Measurements from ENCODE around the gene TENM3. TPM values are rescaled to one million over a fixed set of nuclear protein-coding genes. Genes with fewer than 3 reads are reported as not detected.

The TENM3 gene
- total RNA-seq, 2 experiments from 2014 or later: not detected

DNA sequence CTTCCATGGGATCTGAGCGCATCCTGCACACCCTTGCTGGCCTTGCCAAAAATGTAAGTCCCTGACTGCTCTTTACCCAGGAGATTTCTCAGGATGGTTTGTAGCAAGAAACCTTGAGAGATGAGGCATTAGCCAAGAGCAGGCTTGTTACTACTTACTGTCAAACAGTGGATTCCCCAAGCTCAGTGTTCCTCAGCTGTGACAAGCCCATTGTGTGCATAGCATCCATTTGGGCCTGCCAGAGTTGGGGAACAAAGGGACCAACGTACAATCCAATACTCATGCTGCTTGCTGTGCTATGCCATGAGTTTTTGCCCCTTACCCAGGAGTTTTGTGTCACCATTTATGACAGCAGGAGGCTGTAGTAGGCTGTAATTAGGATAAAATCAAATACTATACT lies 267.6 kb downstream of the TENM3 start:
- Histone ChIP-seq H3K9me3 (ENCODE audit: low read length) (no peaks in the 10 kb centered on the region), H3K36me3 (ENCODE audit: insufficient read depth, low read length) (no peaks in the 10 kb centered on the region), H4K20me1 (ENCODE audit: insufficient read depth, low read length) (no peaks in the 10 kb centered on the region), H3K79me2 (ENCODE audit: insufficient read depth, low read depth, low read length) (no peaks in the 10 kb centered on the region), H3K4me1 (ENCODE audit: insufficient read depth, low read length, poor library complexity, severe bottlenecking) (no peaks in the 10 kb centered on the region), H3K4me3 (ENCODE audit: low read depth, low read length, poor library complexity, severe bottlenecking) (no peak overlapping the region), H3K4me2 (ENCODE audit: low read length) (no peak overlapping the region), H2AFZ (ENCODE audit: low read length) (no peak overlapping the region), H3K9me2 (ENCODE audit: insufficient read depth, low read length) (no peaks in the 10 kb centered on the region), H3K27ac (ENCODE audit: low read depth, low read length, poor library complexity, severe bottlenecking) (no peak overlapping the region)
- intact Hi-C loops (cut with micrococcal nuclease; ENCODE audit: unreplicated experiment): no loop called here
- ChIA-PET CTCF (ENCODE audit: unreplicated experiment) (no interaction called here), POLR2A (no interaction called here)
- no peak for DNase-seq (ENCODE audit: low spot score)
- no TSS peak for BruUV-seq (replicated peaks)
- TF ChIP-seq, protein P1, sequence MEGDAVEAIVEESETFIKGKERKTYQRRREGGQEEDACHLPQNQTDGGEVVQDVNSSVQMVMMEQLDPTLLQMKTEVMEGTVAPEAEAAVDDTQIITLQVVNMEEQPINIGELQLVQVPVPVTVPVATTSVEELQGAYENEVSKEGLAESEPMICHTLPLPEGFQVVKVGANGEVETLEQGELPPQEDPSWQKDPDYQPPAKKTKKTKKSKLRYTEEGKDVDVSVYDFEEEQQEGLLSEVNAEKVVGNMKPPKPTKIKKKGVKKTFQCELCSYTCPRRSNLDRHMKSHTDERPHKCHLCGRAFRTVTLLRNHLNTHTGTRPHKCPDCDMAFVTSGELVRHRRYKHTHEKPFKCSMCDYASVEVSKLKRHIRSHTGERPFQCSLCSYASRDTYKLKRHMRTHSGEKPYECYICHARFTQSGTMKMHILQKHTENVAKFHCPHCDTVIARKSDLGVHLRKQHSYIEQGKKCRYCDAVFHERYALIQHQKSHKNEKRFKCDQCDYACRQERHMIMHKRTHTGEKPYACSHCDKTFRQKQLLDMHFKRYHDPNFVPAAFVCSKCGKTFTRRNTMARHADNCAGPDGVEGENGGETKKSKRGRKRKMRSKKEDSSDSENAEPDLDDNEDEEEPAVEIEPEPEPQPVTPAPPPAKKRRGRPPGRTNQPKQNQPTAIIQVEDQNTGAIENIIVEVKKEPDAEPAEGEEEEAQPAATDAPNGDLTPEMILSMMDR (conservative IDR thresholded peaks at IDR 0.05; ENCODE audit: low read length): no peak

DNA sequence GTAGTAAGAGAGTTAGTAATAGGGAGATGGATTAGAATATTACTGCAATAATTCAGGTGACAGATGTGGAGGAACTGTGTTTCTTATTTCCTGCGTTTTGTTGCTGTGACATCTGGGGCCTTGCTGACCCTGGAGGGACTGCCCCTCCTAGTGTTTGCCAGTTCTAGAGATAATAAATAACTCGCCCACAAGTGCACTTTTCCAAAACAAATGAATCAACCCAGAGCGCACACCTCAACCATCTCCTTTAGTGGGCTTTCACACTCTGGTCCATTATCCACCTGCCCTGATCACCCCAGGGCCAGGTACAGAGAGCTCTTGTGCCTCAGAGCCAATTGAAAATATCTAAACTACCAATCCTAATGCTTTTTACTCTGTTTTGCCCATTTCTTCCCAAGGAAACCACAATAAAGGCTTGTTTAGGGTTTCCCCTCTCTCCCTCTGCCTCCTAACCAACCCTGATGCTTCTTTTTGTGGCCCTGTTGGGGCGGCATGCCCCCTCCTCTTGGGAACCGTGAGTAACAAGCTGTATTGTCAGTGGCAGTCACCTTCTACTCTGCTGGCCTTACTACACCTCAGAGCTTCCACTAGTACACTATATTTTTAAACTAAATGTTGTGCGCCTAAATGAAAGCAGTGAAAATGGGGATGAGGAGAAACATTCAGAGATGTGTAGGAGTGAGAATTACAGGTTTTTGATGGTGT lies 270.5 kb downstream of the TENM3 start:
- DNase-seq (ENCODE audit: low spot score): no peak
- Histone ChIP-seq H3K9me2 (ENCODE audit: insufficient read depth, low read length) (no peaks in the 10 kb centered on the region), H2AFZ (ENCODE audit: low read length) (no peak overlapping the region), H3K4me2 (ENCODE audit: low read length) (no peak overlapping the region), H3K4me1 (ENCODE audit: insufficient read depth, low read length, poor library complexity, severe bottlenecking) (no peaks in the 10 kb centered on the region), H3K79me2 (ENCODE audit: insufficient read depth, low read depth, low read length) (no peaks in the 10 kb centered on the region), H3K9me3 (ENCODE audit: low read length) (no peaks in the 10 kb centered on the region), H3K36me3 (ENCODE audit: insufficient read depth, low read length) (no peaks in the 10 kb centered on the region), H3K27ac (ENCODE audit: low read depth, low read length, poor library complexity, severe bottlenecking) (no peak overlapping the region), H4K20me1 (ENCODE audit: insufficient read depth, low read length) (no peaks in the 10 kb centered on the region), H3K4me3 (ENCODE audit: low read depth, low read length, poor library complexity, severe bottlenecking) (no peak overlapping the region)
- CTCF ChIA-PET (ENCODE audit: unreplicated experiment): no interaction called here
- no peak for TF ChIP-seq EZH2phosphoT487 (IDR thresholded peaks at IDR 0.05; ENCODE audit: borderline replicate concordance, low read depth, low read length)
- TF ChIP-seq, protein P1 (conservative IDR thresholded peaks at IDR 0.05; ENCODE audit: low read length): no peak
- intact Hi-C loops (cut with micrococcal nuclease; ENCODE audit: unreplicated experiment): no loop called here
- POLR2A ChIA-PET: no interaction called here
- no TSS peak for BruUV-seq (replicated peaks)

DNA sequence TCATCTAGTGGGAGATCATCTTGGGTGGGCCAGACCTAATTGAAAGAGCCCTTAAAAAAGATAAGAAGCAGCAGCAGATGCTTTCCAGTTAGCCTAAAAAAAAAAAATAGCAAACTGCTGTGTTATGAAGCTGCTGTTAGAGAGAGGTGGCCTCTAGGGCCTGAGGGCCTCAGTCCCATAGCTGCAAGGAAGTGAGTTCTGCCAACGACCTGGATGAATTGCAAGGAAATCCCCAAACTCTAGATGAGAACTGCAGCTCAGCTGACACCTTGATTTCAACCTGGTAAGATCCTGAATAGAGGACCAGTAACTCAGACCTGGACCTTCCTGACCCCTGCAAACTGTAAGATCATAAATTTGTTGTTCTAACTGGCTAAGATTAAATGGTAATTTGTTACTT lies 275.2 kb downstream of the TENM3 start:
- H4K20me1 ChIP-seq (ENCODE audit: insufficient read depth, low read length): no peaks in the 10 kb centered on the region
- H3K9me3 ChIP-seq (ENCODE audit: low read length): no peaks in the 10 kb centered on the region
- no peak overlapping the region for H3K4me3 ChIP-seq (ENCODE audit: low read depth, low read length, poor library complexity, severe bottlenecking)
- POLR2A ChIA-PET: no interaction called here
- H3K4me1 ChIP-seq (ENCODE audit: insufficient read depth, low read length, poor library complexity, severe bottlenecking): no peaks in the 10 kb centered on the region
- H3K4me2 ChIP-seq (ENCODE audit: low read length): no peak overlapping the region
- TF ChIP-seq EZH2phosphoT487 (IDR thresholded peaks at IDR 0.05; ENCODE audit: borderline replicate concordance, low read depth, low read length): no peak
- TF ChIP-seq, protein P1 (conservative IDR thresholded peaks at IDR 0.05; ENCODE audit: low read length): no peak
- no peak for DNase-seq (ENCODE audit: low spot score)
- no peaks in the 10 kb centered on the region for H3K36me3 ChIP-seq (ENCODE audit: insufficient read depth, low read length)
- H3K79me2 ChIP-seq (ENCODE audit: insufficient read depth, low read depth, low read length): no peaks in the 10 kb centered on the region
- no peak overlapping the region for H2AFZ ChIP-seq (ENCODE audit: low read length)
- BruUV-seq (replicated peaks): no TSS peak
- CTCF ChIA-PET (ENCODE audit: unreplicated experiment): no interaction called here
- H3K27ac ChIP-seq (ENCODE audit: low read depth, low read length, poor library complexity, severe bottlenecking): no peak overlapping the region
- H3K9me2 ChIP-seq (ENCODE audit: insufficient read depth, low read length): no peaks in the 10 kb centered on the region
- intact Hi-C loops (cut with micrococcal nuclease; ENCODE audit: unreplicated experiment): no loop called here

Measured in OCI-LY7 (cell line).